ENCODE measurements around the gene SELENOI.

DNA sequence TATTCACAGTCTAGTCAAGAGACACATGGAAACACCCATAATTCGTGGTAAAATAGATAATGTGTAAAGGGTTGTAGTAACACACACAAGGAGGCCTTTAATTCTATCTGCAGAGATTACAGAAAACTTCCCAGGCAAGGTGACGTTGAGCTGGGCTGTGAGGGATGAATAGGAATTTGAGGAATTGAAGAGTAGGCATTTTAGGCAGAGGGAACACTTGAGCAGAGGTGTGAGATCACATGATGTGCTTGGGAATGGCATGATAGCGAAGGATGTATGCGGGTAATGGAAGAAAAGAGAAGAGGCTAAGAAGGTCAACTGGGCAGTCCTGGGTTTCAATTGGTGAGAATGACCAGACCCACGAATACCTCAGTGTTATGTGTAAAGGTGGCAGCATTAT, 76.0 kb downstream of the SELENOI start:
- no peak for TF ChIP-seq POLR2AphosphoS5 (IDR thresholded peaks at IDR 0.05; ENCODE audit: borderline replicate concordance, low read depth, low read length)
- no peak for TF ChIP-seq EZH2 (IDR thresholded peaks at IDR 0.05)
- TF ChIP-seq FOXP2 (optimal IDR thresholded peaks at IDR 0.05; ENCODE audit: control extremely low read depth, extremely low read length, insufficient read depth), result no peak

All from SK-N-MC (cell line).